H9 (cell line): ENCODE data around the gene ACTN4. TPM values are rescaled to one million over a fixed set of nuclear protein-coding genes. Genes with fewer than 3 reads are reported as not detected.

Experiments
- DNase-seq: peaks from one replicate; pipeline ENCODE4 v3.0.0-alpha.2; 2017
- H2AFZ ChIP-seq: one replicate; pipeline ENCODE4 v1.6.1; 2013; ENCODE audit warnings: mild to moderate bottlenecking, low read length, control low read depth, moderate library complexity
- H2AK5ac ChIP-seq: 2 replicates; pipeline ENCODE4 v1.6.1; 2013; ENCODE audit warnings: low read length, control low read depth, mixed read lengths; ENCODE audit not compliant: insufficient read length
- H2BK120ac ChIP-seq: one replicate; pipeline ENCODE4 v1.6.1; 2013; ENCODE audit warnings: low read depth, mild to moderate bottlenecking, low read length, control low read depth, inconsistent platforms; ENCODE audit not compliant: poor library complexity, severe bottlenecking
- H2BK12ac ChIP-seq: 2 replicates; pipeline ENCODE4 v1.6.1; 2013; ENCODE audit warnings: low read length, control low read depth, mixed read lengths, low read depth; ENCODE audit not compliant: insufficient read length
- H2BK15ac ChIP-seq: 2 replicates; pipeline ENCODE4 v1.6.1; 2013; ENCODE audit warnings: low read depth, low read length, control low read depth
- H2BK20ac ChIP-seq: one replicate; pipeline ENCODE4 v1.6.1; 2013; ENCODE audit warnings: low read depth, mild to moderate bottlenecking, low read length, control low read depth, inconsistent platforms; ENCODE audit not compliant: poor library complexity, severe bottlenecking
- H2BK5ac ChIP-seq: 2 replicates; pipeline ENCODE4 v1.6.1; 2013; ENCODE audit warnings: low read length, control low read depth, mixed read lengths; ENCODE audit not compliant: insufficient read length
- H3K14ac ChIP-seq: 2 replicates; pipeline ENCODE4 v1.6.1; 2013; ENCODE audit warnings: low read length, control low read depth; ENCODE audit not compliant: insufficient read depth
- H3K18ac ChIP-seq: 2 replicates; pipeline ENCODE4 v1.6.1; 2013; ENCODE audit warnings: low read depth, mild to moderate bottlenecking, mixed read lengths, low read length, control low read depth; ENCODE audit not compliant: insufficient read length
- H3K23ac ChIP-seq: 2 replicates; pipeline ENCODE4 v1.6.1; 2013; ENCODE audit warnings: low read length, control low read depth, mixed read lengths, low read depth; ENCODE audit not compliant: insufficient read length
- H3K23me2 ChIP-seq: 2 replicates; pipeline ENCODE4 v1.6.1; 2013; ENCODE audit warnings: low read depth, mild to moderate bottlenecking, mixed read lengths, low read length, control low read depth; ENCODE audit not compliant: insufficient read length, poor library complexity, severe bottlenecking
- H3K27ac ChIP-seq: 2 replicates; pipeline ENCODE4 v1.5.1; 2013; ENCODE audit warnings: low read length, control low read depth, mixed read lengths, low read depth; ENCODE audit not compliant: insufficient read length
- H3K27me3 ChIP-seq: 2 replicates; pipeline ENCODE4 v1.6.1; 2013; ENCODE audit warnings: low read length, control low read depth, inconsistent platforms; ENCODE audit not compliant: insufficient read depth
- H3K4ac ChIP-seq: 2 replicates; pipeline ENCODE4 v1.6.1; 2013; ENCODE audit warnings: low read depth, mild to moderate bottlenecking, control low read depth, inconsistent platforms, low read length, moderate library complexity
- H3K4me1 ChIP-seq: 2 replicates; pipeline ENCODE4 v1.6.1; 2013; ENCODE audit warnings: low read length, control low read depth, inconsistent platforms; ENCODE audit not compliant: insufficient read depth
- H3K4me2 ChIP-seq: 2 replicates; pipeline ENCODE4 v1.6.1; 2013; ENCODE audit warnings: low read length, control low read depth, mixed read lengths; ENCODE audit not compliant: insufficient read length, insufficient read depth
- H3K56ac ChIP-seq: 2 replicates; pipeline ENCODE4 v1.6.1; 2013; ENCODE audit warnings: low read depth, mild to moderate bottlenecking, mixed read lengths, low read length, control low read depth; ENCODE audit not compliant: insufficient read length
- H3K79me1 ChIP-seq: 2 replicates; pipeline ENCODE4 v1.6.1; 2013; ENCODE audit warnings: low read depth, mild to moderate bottlenecking, moderate library complexity, low read length, control low read depth, inconsistent platforms; ENCODE audit not compliant: insufficient read depth, poor library complexity, severe bottlenecking
- H3K79me2 ChIP-seq: 2 replicates; pipeline ENCODE4 v1.6.1; 2013; ENCODE audit warnings: low read length, control low read depth, inconsistent platforms; ENCODE audit not compliant: insufficient read depth
- H3K9ac ChIP-seq: 2 replicates; pipeline ENCODE4 v1.6.1; 2013; ENCODE audit warnings: low read length, control low read depth, mixed read lengths; ENCODE audit not compliant: insufficient read length; ENCODE audit errors: extremely low read depth
- H3K9me3 ChIP-seq: one replicate; pipeline ENCODE4 v1.6.1; 2013; ENCODE audit warnings: low read depth, low read length, inconsistent platforms; ENCODE audit not compliant: control insufficient read depth
- H3T11ph ChIP-seq: one replicate; pipeline ENCODE4 v1.6.1; 2013; ENCODE audit warnings: mild to moderate bottlenecking, low read length, control low read depth, inconsistent platforms
- H4K20me1 ChIP-seq: one replicate; pipeline ENCODE4 v1.6.1; 2013; ENCODE audit not compliant: control insufficient read depth, insufficient read length, insufficient read depth
- H4K5ac ChIP-seq: 2 replicates; pipeline ENCODE4 v1.6.1; 2013; ENCODE audit warnings: low read depth, mild to moderate bottlenecking, mixed read lengths, low read length, control low read depth; ENCODE audit not compliant: insufficient read length
- H4K8ac ChIP-seq: replicated peaks from 2 replicates; pipeline ENCODE4 v1.6.1; 2013; ENCODE audit warnings: low read length, control low read depth, mixed read lengths, low read depth; ENCODE audit not compliant: insufficient read length
- H4K91ac ChIP-seq: 2 replicates; pipeline ENCODE4 v1.6.1; 2013; ENCODE audit warnings: low read depth, mild to moderate bottlenecking, moderate library complexity, mixed read lengths, low read length, control low read depth; ENCODE audit not compliant: insufficient read length
- H3K27ac Mint-ChIP-seq, 3 experiments: 2 replicates in 2 of 3; 3 replicates in 1 of 3; pipeline ENCODE4 v1.8.0; 2020 to 2021; ENCODE audit warnings: mixed read lengths in 3 of 3, mild to moderate bottlenecking in 1 of 3, moderate library complexity in 1 of 3
- H3K27me3 Mint-ChIP-seq: 2 replicates; pipeline ENCODE4 v1.8.0; 2021; ENCODE audit warnings: low read depth, mild to moderate bottlenecking, moderate library complexity, mixed read lengths
- H3K36me3 Mint-ChIP-seq, 3 experiments: 2 replicates in 2 of 3; 3 replicates in 1 of 3; pipeline ENCODE4 v1.8.0; 2020 to 2021; ENCODE audit warnings: low read depth in 3 of 3, mixed read lengths in 3 of 3; ENCODE audit not compliant: insufficient read depth in 1 of 3
- H3K4me1 Mint-ChIP-seq, 2 experiments: 2 replicates each; pipeline ENCODE4 v1.8.0; 2020; ENCODE audit warnings: mixed read lengths in 2 of 2
- H3K4me3 Mint-ChIP-seq, 2 experiments: 2 replicates in 1 of 2; 3 replicates in 1 of 2; pipeline ENCODE4 v1.8.0; 2020 to 2021; ENCODE audit warnings: mild to moderate bottlenecking in 2 of 2, mixed read lengths in 2 of 2, moderate library complexity in 1 of 2
- H3K9me3 Mint-ChIP-seq, 2 experiments: 2 replicates in 1 of 2; 3 replicates in 1 of 2; pipeline ENCODE4 v1.8.0; 2020; ENCODE audit warnings: mild to moderate bottlenecking in 2 of 2, mixed read lengths in 2 of 2, moderate library complexity in 1 of 2
- CTCF ChIP-seq: fragments of 200-600 bp; sonication (generic); conservative IDR thresholded peaks from 3 replicates; pipeline ENCODE4 v1.8.0; 2021; ENCODE audit warnings: antibody characterized with exemption, mild to moderate bottlenecking
- WGBS: extraction: QIAGEN DNeasy Blood & Tissue Kit; methylation state at CpG from one replicate; pipeline ENCODE4 v1.1.7; 2013; ENCODE audit warnings: missing lambda C conversion rate, low lambda C conversion rate, mixed read lengths; ENCODE audit not compliant: insufficient read length; ENCODE audit errors: extremely low coverage; 5-methylcytosine and 5-hydroxymethylcytosine counted together
- total RNA-seq: library from RNA; stranded (reverse); gene quantifications from 2 replicates; pipeline ENCODE4 v1.2.1, GENCODE V29; 2021

Gene ACTN4
- total RNA-seq, 1 experiment from 2014 or later: 369 TPM

GRCh38 chr19:38670921-38671398, 23.5 kb downstream of the ACTN4 start:
- WGBS: no CpG with 5 or more reads among the region's 3 CpGs
- Histone ChIP-seq H2AK5ac (no peak overlapping the region), H2BK12ac (no peak overlapping the region), H3K23me2 (no peaks in the 10 kb centered on the region), H3K27ac (no peak overlapping the region), H4K8ac (no peak overlapping the region), H3K4ac (no peak overlapping the region), H3K23ac (no peak overlapping the region), H3K14ac (no peak overlapping the region), H3K56ac (no peak overlapping the region), H2BK5ac (no peak overlapping the region), H2BK15ac (no peak overlapping the region), H2BK120ac (no peak overlapping the region), H3T11ph (no peak overlapping the region), H3K4me2 (no peak overlapping the region), H2BK20ac (no peak overlapping the region), H3K79me1 (peaks cover 6% of the 10 kb centered on the region), H4K91ac (no peak overlapping the region), H3K27me3 (no peaks in the 10 kb centered on the region), H3K18ac (no peak overlapping the region), H3K9me3 (no peaks in the 10 kb centered on the region), H4K20me1 (no peaks in the 10 kb centered on the region), H3K79me2 (peaks cover 44% of the 10 kb centered on the region; the same call in 1 of the 2 replicates), H4K5ac (no peak overlapping the region), H3K9ac (no peak overlapping the region), H2AFZ (no peak overlapping the region), H3K4me1 (peaks cover 27% of the 10 kb centered on the region)
- Mint-ChIP-seq H3K9me3 (no peaks in the 10 kb centered on the region; a peak in 2 of 5 replicates), H3K27ac (peak overlapping the region in 2 of 3 experiments; percentile 90; a peak in 4 of 7 replicates), H3K27me3 (no peaks in the 10 kb centered on the region), H3K36me3 (peaks cover 9 to 16% (median 12%) of the 10 kb centered on the region in 3 experiments), H3K4me3 (no peak overlapping the region), H3K4me1 (peaks cover 77% of the 10 kb centered on the region in 2 experiments)
- DNase-seq: no peak
- no peak for TF ChIP-seq CTCF
